ENCODE measurements around the gene PLCB1.

Gene PLCB1

DNA sequence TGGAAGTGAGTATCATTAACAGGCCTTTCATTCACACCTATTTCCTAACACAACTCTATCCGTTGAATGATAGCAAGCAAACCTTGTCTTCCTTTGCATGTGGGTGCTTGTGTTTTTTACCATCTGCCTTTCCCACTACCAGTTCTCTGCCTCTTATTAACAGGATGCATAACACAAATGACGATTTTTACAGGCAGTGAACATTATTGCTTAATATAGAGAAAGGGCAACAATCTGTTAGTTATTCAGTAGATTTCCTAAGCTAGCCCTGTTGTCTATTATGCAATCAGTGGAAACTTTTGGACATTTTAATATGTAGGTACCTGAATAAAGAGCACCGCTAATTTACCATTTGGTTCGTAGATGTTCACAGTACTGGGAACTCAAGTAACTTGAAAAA is 588.0 kb downstream of the PLCB1 start:
- no peak for DNase-seq
- Histone ChIP-seq H3K4me3 (no peak overlapping the region), H3K36me3 (no peaks in the 10 kb centered on the region), H3K27ac (no peak overlapping the region), H3K27me3 (no peaks in the 10 kb centered on the region), H3K9me3 (no peaks in the 10 kb centered on the region), H3K4me1 (no peaks in the 10 kb centered on the region)
- TF ChIP-seq CTCF (IDR thresholded peaks at IDR 0.05), result no peak
- intact Hi-C loops (cut with DNase I; ENCODE audit: low total_unique reads), result loop anchor here (5.0 kb wide), 1 partner anchor 673 kb away; no protein-coding TSS in a partner anchor

DNA sequence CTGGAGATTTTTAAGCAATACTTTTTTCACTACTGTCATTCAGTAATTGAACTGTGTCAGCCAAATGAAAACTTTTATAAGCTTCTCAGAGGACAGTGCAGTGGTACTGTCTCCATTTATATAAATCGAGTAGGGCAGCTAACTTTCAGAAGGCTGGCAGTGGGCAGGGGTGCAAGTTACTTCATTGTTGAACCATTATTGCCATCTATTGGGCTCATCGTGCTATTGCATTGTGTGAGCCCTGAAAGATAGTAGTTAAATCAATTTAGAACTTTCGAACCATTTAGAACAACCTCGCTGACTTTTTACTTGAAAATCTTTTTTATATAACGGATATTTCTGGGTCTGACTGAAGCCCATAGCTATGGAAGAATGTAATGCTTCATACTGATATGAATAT is 589.0 kb downstream of the PLCB1 start:
- Histone ChIP-seq H3K4me3 (no peak overlapping the region), H3K9me3 (no peaks in the 10 kb centered on the region), H3K4me1 (no peaks in the 10 kb centered on the region), H3K36me3 (no peaks in the 10 kb centered on the region), H3K27ac (no peak overlapping the region), H3K27me3 (no peaks in the 10 kb centered on the region)
- DNase-seq, result peak in 1 of 2 donors; percentile 47
- intact Hi-C loops (cut with DNase I; ENCODE audit: low total_unique reads), result loop anchor here (5.0 kb wide), 1 partner anchor 674 kb away; no protein-coding TSS in a partner anchor
- TF ChIP-seq CTCF (IDR thresholded peaks at IDR 0.05), result peak; percentile 47 to 52

- intact Hi-C loops (cut with DNase I; ENCODE audit: low total_unique reads), result loop anchor here (5.0 kb wide), 1 partner anchor 675 kb away; no protein-coding TSS in a partner anchor
- Histone ChIP-seq H3K36me3 (no peaks in the 10 kb centered on the region), H3K4me3 (no peak overlapping the region), H3K4me1 (no peaks in the 10 kb centered on the region), H3K27ac (no peak overlapping the region), H3K27me3 (no peaks in the 10 kb centered on the region), H3K9me3 (no peaks in the 10 kb centered on the region)
- peak; percentile 67 to 68 for TF ChIP-seq CTCF (IDR thresholded peaks at IDR 0.05)
- no peak for DNase-seq
Measured at GRCh38 chr20:8722277-8722928, 590.3 kb downstream of the PLCB1 start.

GRCh38 chr20:8723296-8723695 is 591.2 kb downstream of the PLCB1 start:
- intact Hi-C loops (cut with DNase I; ENCODE audit: low total_unique reads), result loop anchor here (5.0 kb wide), 1 partner anchor 676 kb away; no protein-coding TSS in a partner anchor
- H3K27ac ChIP-seq, result no peak overlapping the region
- no peaks in the 10 kb centered on the region for H3K36me3 ChIP-seq
- DNase-seq, result no peak
- no peaks in the 10 kb centered on the region for H3K4me1 ChIP-seq
- no peaks in the 10 kb centered on the region for H3K27me3 ChIP-seq
- H3K9me3 ChIP-seq, result no peaks in the 10 kb centered on the region
- TF ChIP-seq CTCF (IDR thresholded peaks at IDR 0.05), result no peak
- H3K4me3 ChIP-seq, result no peak overlapping the region

DNA sequence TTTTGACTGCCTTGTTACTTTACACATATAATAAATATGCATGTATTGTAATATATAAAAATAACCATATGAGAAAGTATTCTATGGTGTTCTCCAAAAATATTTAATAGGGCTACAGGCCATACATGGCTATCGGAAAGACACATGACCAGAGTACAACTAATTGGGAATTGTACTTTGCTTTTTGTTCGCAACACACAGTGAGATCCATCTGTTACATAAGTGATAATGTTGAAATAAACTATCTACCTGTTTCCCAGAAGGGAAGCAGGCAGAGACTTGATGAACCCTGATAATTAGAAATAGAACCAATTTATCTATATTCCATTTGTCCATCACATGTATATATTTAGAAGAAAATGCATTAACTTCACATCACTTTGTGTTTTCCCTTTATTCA is 592.8 kb downstream of the PLCB1 start:
- Histone ChIP-seq H3K4me1 (no peaks in the 10 kb centered on the region), H3K27me3 (no peaks in the 10 kb centered on the region), H3K9me3 (no peaks in the 10 kb centered on the region), H3K27ac (no peak overlapping the region), H3K4me3 (no peak overlapping the region), H3K36me3 (no peaks in the 10 kb centered on the region)
- TF ChIP-seq CTCF (IDR thresholded peaks at IDR 0.05), result no peak
- intact Hi-C loops (cut with DNase I; ENCODE audit: low total_unique reads), result loop anchor here (5.0 kb wide), 1 partner anchor 678 kb away; no protein-coding TSS in a partner anchor
- DNase-seq, result no peak
